Neural progenitor cell (in vitro differentiated cells): Measurements from ENCODE around the gene ARPP21.

ENCODE experiments used
- EZH2 ChIP-seq: fragments of 200-600 bp; sonication (generic); IDR thresholded peaks from 2 replicates; pipeline ENCODE4 v1.6.1; 2017; ENCODE audit warnings: antibody characterized with exemption, mild to moderate bottlenecking, moderate library complexity
- EZH2phosphoT487 ChIP-seq: fragments of 200-600 bp; sonication (generic); IDR thresholded peaks from 2 replicates; pipeline ENCODE4 v1.6.1; 2017; ENCODE audit warnings: antibody characterized with exemption
- TF ChIP-seq, protein P1 (sequence below): fragments of 200-600 bp; sonication (generic); IDR thresholded peaks from 2 replicates; pipeline ENCODE4 v1.5.1; 2017; ENCODE audit warnings: antibody characterized with exemption, mild to moderate bottlenecking

DNA sequence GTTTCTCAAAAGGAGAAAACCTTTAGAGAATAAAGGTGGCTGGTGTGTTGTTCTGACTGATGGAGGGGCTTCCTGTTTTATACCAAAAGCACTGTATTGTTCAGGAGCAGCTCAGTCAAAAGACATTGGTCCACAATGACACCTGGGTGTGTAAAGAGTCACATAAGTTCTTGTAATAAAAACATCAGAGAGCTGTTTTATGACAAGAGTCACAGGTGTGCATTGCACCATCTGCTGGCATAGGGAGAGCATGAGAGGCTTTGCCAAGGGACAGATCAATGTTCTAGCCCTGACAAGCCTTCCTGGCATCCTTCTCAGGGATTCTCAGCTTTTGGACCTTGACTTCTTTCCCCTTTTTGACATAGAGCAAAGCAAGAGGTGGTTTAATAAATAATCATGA, 20.4 kb downstream of the ARPP21 start:
- no peak for TF ChIP-seq EZH2phosphoT487
- TF ChIP-seq, protein P1, sequence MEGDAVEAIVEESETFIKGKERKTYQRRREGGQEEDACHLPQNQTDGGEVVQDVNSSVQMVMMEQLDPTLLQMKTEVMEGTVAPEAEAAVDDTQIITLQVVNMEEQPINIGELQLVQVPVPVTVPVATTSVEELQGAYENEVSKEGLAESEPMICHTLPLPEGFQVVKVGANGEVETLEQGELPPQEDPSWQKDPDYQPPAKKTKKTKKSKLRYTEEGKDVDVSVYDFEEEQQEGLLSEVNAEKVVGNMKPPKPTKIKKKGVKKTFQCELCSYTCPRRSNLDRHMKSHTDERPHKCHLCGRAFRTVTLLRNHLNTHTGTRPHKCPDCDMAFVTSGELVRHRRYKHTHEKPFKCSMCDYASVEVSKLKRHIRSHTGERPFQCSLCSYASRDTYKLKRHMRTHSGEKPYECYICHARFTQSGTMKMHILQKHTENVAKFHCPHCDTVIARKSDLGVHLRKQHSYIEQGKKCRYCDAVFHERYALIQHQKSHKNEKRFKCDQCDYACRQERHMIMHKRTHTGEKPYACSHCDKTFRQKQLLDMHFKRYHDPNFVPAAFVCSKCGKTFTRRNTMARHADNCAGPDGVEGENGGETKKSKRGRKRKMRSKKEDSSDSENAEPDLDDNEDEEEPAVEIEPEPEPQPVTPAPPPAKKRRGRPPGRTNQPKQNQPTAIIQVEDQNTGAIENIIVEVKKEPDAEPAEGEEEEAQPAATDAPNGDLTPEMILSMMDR = peak; percentile 41
- TF ChIP-seq EZH2 = no peak
